GM12874 (cell line): ENCODE results near the gene DUOXA1.

Source experiments
- TF ChIP-seq, protein P1 (sequence below): IDR thresholded peaks from 2 replicates; pipeline ENCODE4 v1.5.1; 2011; ENCODE audit warnings: low read depth, mild to moderate bottlenecking, control low read depth, low read length, moderate library complexity; ENCODE audit not compliant: insufficient read depth

Gene DUOXA1

DNA sequence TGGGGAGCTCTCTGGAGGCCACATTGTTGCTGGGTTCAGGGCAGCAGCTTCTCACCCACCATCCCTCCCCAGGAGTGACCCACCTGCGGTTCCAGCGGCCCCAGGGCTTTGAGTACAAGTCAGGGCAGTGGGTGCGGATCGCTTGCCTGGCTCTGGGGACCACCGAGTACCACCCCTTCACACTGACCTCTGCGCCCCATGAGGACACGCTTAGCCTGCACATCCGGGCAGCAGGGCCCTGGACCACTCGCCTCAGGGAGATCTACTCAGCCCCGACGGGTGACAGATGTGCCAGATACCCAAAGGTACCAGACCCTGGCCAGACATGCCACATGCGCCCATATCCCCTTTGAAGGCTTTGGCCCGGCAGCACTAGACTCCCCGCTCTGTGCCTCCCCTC, 32.0 kb upstream of the DUOXA1 start:
- TF ChIP-seq, protein P1, sequence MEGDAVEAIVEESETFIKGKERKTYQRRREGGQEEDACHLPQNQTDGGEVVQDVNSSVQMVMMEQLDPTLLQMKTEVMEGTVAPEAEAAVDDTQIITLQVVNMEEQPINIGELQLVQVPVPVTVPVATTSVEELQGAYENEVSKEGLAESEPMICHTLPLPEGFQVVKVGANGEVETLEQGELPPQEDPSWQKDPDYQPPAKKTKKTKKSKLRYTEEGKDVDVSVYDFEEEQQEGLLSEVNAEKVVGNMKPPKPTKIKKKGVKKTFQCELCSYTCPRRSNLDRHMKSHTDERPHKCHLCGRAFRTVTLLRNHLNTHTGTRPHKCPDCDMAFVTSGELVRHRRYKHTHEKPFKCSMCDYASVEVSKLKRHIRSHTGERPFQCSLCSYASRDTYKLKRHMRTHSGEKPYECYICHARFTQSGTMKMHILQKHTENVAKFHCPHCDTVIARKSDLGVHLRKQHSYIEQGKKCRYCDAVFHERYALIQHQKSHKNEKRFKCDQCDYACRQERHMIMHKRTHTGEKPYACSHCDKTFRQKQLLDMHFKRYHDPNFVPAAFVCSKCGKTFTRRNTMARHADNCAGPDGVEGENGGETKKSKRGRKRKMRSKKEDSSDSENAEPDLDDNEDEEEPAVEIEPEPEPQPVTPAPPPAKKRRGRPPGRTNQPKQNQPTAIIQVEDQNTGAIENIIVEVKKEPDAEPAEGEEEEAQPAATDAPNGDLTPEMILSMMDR = no peak

GRCh38 chr15:45157974-45158373, 28.3 kb upstream of the DUOXA1 start:
- TF ChIP-seq, protein P1 = no peak

DNA sequence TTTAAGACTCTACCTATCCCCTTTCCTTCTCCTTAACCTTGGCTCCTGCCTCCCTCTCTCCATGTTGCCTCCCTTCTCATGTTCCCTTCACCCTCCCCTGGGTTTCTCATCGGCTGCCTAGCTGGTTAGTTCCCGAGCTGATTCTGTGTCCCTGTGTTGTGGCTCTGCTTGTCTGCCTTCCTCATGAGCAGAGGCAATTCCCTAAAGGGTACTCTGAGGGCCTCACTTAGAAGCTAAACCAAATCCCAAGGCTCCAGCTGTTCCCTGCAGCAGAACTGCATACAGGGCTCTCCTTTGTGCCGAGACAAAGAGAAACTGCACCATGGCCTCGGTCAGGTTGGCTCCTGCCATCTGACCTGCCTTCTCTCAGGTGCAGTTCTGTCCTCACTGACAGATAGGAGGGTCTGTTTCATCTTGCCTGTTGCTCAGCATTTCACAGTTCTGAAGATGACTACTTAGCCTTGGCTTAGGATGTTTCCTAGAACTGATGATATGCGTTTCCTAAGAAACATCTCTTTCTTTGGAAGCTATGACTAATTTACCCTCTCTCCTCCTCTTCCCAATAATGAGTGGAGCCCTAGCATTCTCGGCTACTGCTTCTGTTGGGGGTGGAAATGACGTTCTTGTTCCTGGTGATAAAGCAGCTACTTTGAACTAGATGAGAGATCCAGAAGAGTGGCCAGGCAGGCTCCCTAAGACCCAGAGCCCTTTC, 27.2 kb upstream of the DUOXA1 start:
- TF ChIP-seq, protein P1 = no peak

DNA sequence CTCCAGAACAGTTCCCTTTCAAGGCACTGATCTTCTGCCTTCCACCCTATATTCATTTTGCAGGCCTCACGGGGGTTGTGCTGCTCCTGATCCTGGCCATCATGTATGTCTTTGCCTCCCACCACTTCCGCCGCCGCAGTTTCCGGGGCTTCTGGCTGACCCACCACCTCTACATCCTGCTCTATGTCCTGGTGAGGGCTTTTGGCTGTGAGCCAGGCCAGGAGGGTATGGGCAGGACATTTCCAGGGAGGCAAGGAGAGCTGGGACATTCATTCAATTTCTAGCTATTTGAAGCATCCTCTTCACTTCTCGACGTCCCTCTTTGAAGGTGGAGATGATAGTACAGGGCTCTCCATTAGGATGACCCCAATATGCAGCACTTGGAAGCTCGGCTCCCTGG, 26.1 kb upstream of the DUOXA1 start:
- TF ChIP-seq, protein P1 = no peak

GRCh38 chr15:45151998-45152828, 22.5 kb upstream of the DUOXA1 start:
- TF ChIP-seq, protein P1 = no peak

DNA sequence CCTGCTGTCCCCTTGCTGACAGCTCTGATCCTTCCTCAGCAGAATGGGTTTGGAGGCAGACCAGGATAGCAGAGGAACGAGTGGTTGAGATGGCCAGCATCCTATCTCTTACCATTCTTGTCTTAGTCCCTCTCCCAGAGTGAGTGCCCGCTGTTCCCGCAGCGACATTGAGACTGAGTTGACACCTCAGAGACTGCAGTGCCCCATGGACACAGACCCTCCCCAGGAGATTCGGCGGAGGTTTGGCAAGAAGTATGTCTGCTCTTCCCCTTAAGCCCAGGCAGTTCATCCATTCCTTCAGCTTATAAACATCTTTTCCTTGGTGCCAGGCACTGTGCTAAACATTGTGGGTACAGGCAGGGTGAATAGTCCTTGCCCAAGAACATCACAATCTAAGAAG, 21.3 kb upstream of the DUOXA1 start:
- TF ChIP-seq, protein P1 = no peak

DNA sequence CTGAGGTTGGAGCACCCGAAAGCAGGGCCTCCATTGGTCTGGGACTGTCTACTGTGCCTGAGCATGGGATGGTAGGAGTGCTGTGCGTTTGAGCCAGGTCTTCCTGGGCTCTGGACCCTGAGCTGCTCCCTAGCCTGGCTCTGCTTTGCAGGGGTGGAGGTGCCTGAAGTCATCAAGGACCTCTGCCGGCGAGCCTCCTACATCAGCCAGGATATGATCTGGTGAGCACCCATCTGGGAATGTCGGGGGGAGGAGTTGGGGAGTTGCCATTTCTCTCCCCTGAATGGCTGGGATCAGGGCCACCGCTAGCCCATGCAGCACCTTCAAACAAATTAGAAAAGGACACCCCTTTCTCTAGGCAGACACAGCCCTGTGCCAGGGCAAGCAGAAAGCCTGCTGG, 20.8 kb upstream of the DUOXA1 start:
- TF ChIP-seq, protein P1 = no peak
